GM12878 (cell line): ENCODE measurements around the gene NOS1.

Experiments
- CEBPB ChIP-seq, 2 experiments: fragments of 150-350 bp in 1 of 2; IDR thresholded peaks; 2 replicates each; pipeline ENCODE4 v1.6.1; 2012 to 2014; ENCODE audit warnings: low read depth in 2 of 2, low read length in 2 of 2, borderline replicate concordance in 1 of 2, inconsistent platforms in 1 of 2
- CHD4 ChIP-seq: fragments of 200-600 bp; sonication (generic); IDR thresholded peaks from 2 replicates; pipeline ENCODE4 v1.6.1; 2016; ENCODE audit warnings: mild to moderate bottlenecking
- DPF2 ChIP-seq: fragments of 450-650 bp; IDR thresholded peaks from 2 replicates; pipeline ENCODE4 v1.6.1; 2017; ENCODE audit warnings: mild to moderate bottlenecking
- EZH2 ChIP-seq: IDR thresholded peaks from 2 replicates; pipeline ENCODE4 v1.6.1; 2012; ENCODE audit warnings: low read depth, mild to moderate bottlenecking, control low read depth, inconsistent platforms, low read length, borderline replicate concordance; ENCODE audit not compliant: control insufficient read depth
- NBN ChIP-seq: fragments of 450-650 bp; IDR thresholded peaks from 2 replicates; pipeline ENCODE4 v1.6.1; 2016
- SRF ChIP-seq, 2 experiments: IDR thresholded peaks; 2 replicates each; pipeline ENCODE4 v1.6.1; 2011; ENCODE audit warnings: low read depth in 2 of 2, low read length in 2 of 2, mild to moderate bottlenecking in 1 of 2, moderate library complexity in 1 of 2
- TBL1XR1 ChIP-seq: IDR thresholded peaks from 2 replicates; pipeline ENCODE4 v1.6.1; 2012; ENCODE audit warnings: low read depth, low read length, improper control_type of control experiment
- TF ChIP-seq, protein P1 (sequence below), 3 experiments: IDR thresholded peaks in 2 of 3; conservative IDR thresholded peaks in 1 of 3; 2 replicates each; pipeline ENCODE4 v1.5.1; 2011; ENCODE audit warnings: low read depth in 3 of 3, low read length in 3 of 3, mild to moderate bottlenecking in 3 of 3, control low read depth in 2 of 3, moderate library complexity in 2 of 3, inconsistent platforms in 1 of 3, mixed read lengths in 1 of 3; ENCODE audit not compliant: control insufficient read depth in 2 of 3, insufficient read depth in 1 of 3; ENCODE audit errors: extremely low read depth in 1 of 3
- TF ChIP-seq, protein P2 (sequence below): fragments of 450-650 bp; conservative IDR thresholded peaks from 2 replicates; pipeline ENCODE4 v1.6.1; 2017; ENCODE audit warnings: mild to moderate bottlenecking, moderate library complexity
- TF ChIP-seq, protein P3 (sequence below): fragments of 450-650 bp; formaldehyde crosslinking; IDR thresholded peaks from 2 replicates; pipeline ENCODE4 v1.4.0; 2020; ENCODE audit warnings: mild to moderate bottlenecking, moderate library complexity

DNA sequence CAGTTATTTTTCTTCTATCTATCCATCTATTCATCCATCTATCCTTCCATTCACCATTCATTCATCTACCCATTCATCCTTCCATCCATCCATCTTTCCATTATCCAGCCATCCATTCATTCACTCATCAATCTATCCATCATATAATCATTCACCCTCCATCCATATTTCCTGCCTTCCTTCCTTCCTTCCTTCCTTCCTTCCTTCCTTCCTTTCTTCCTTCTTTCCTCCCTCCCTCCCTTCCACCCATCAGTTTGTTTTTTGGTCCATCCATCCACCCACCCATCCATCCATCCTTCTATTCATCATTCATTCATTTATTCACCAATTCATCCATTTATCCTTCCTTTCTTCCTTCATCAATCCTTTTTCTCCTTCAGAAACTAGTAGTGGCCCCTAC, 34.3 kb upstream of the NOS1 start:
- TF ChIP-seq, protein P1, sequence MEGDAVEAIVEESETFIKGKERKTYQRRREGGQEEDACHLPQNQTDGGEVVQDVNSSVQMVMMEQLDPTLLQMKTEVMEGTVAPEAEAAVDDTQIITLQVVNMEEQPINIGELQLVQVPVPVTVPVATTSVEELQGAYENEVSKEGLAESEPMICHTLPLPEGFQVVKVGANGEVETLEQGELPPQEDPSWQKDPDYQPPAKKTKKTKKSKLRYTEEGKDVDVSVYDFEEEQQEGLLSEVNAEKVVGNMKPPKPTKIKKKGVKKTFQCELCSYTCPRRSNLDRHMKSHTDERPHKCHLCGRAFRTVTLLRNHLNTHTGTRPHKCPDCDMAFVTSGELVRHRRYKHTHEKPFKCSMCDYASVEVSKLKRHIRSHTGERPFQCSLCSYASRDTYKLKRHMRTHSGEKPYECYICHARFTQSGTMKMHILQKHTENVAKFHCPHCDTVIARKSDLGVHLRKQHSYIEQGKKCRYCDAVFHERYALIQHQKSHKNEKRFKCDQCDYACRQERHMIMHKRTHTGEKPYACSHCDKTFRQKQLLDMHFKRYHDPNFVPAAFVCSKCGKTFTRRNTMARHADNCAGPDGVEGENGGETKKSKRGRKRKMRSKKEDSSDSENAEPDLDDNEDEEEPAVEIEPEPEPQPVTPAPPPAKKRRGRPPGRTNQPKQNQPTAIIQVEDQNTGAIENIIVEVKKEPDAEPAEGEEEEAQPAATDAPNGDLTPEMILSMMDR (IDR thresholded peaks at IDR 0.05 in 2 of 3, conservative IDR thresholded peaks at IDR 0.05 in 1 of 3; ENCODE audit: control insufficient read depth in 2 of 3, extremely low read depth in 1 of 3, insufficient read depth in 1 of 3, low read depth in 3 of 3, low read length in 3 of 3), result no peak
- TF ChIP-seq TBL1XR1 (no peak), CEBPB (IDR thresholded peaks at IDR 0.05; ENCODE audit: borderline replicate concordance in 1 of 2, low read depth in 2 of 2, low read length in 2 of 2) (no peak), NBN (no peak), SRF (IDR thresholded peaks at IDR 0.05; ENCODE audit: low read depth in 2 of 2, low read length in 2 of 2) (no peak), CHD4 (no peak), DPF2 (no peak), EZH2 (no peak)
- TF ChIP-seq, protein P2, sequence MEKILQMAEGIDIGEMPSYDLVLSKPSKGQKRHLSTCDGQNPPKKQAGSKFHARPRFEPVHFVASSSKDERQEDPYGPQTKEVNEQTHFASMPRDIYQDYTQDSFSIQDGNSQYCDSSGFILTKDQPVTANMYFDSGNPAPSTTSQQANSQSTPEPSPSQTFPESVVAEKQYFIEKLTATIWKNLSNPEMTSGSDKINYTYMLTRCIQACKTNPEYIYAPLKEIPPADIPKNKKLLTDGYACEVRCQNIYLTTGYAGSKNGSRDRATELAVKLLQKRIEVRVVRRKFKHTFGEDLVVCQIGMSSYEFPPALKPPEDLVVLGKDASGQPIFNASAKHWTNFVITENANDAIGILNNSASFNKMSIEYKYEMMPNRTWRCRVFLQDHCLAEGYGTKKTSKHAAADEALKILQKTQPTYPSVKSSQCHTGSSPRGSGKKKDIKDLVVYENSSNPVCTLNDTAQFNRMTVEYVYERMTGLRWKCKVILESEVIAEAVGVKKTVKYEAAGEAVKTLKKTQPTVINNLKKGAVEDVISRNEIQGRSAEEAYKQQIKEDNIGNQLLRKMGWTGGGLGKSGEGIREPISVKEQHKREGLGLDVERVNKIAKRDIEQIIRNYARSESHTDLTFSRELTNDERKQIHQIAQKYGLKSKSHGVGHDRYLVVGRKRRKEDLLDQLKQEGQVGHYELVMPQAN, result no peak
- TF ChIP-seq, protein P3, sequence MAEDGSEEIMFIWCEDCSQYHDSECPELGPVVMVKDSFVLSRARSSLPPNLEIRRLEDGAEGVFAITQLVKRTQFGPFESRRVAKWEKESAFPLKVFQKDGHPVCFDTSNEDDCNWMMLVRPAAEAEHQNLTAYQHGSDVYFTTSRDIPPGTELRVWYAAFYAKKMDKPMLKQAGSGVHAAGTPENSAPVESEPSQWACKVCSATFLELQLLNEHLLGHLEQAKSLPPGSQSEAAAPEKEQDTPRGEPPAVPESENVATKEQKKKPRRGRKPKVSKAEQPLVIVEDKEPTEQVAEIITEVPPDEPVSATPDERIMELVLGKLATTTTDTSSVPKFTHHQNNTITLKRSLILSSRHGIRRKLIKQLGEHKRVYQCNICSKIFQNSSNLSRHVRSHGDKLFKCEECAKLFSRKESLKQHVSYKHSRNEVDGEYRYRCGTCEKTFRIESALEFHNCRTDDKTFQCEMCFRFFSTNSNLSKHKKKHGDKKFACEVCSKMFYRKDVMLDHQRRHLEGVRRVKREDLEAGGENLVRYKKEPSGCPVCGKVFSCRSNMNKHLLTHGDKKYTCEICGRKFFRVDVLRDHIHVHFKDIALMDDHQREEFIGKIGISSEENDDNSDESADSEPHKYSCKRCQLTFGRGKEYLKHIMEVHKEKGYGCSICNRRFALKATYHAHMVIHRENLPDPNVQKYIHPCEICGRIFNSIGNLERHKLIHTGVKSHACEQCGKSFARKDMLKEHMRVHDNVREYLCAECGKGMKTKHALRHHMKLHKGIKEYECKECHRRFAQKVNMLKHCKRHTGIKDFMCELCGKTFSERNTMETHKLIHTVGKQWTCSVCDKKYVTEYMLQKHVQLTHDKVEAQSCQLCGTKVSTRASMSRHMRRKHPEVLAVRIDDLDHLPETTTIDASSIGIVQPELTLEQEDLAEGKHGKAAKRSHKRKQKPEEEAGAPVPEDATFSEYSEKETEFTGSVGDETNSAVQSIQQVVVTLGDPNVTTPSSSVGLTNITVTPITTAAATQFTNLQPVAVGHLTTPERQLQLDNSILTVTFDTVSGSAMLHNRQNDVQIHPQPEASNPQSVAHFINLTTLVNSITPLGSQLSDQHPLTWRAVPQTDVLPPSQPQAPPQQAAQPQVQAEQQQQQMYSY (CRISPR knock-in tag), result no peak
